Measurements from ENCODE around the gene CAPG.

DNA sequence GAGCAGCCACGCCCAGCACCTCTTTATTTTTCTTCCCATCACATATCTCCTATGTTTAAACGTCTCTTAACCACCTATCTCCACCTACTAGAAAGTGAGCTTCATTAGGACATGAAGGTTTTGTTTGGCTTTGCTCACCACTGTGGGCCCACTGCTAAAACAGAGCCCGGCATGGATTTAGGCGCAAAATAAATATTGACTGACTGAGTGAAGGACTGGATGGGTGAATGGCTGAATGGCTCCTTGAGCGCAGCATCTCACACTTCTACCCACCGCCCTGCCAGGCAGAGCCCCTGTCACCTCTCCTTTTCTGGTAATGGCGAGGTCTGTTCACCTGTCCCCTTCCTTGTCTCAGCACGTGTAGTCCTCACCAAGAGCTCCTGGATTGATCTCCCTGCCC is 10.1 kb downstream of the CAPG start:
- TF ChIP-seq GATA2 (IDR thresholded peaks at IDR 0.05; ENCODE audit: low read depth, low read length), result no peak
- TF ChIP-seq GATA3 (IDR thresholded peaks at IDR 0.05; ENCODE audit: low read depth, low read length), result no peak
